HG02678 (cell line): ENCODE results near the gene ARMC3.
"Not testable (repeated sequence)": the region's sequence is repeated elsewhere in the genome, so short reads cannot be mapped to it uniquely, and the experiment has no call there.

Source experiments
- ATAC-seq: cut with Tn5 transposase; IDR thresholded peaks from one replicate; pipeline ENCODE4 v1.9.1; 2021; ENCODE audit warnings: mild to moderate bottlenecking, moderate library complexity; ENCODE audit not compliant: unreplicated experiment

ARMC3 gene, protein sequence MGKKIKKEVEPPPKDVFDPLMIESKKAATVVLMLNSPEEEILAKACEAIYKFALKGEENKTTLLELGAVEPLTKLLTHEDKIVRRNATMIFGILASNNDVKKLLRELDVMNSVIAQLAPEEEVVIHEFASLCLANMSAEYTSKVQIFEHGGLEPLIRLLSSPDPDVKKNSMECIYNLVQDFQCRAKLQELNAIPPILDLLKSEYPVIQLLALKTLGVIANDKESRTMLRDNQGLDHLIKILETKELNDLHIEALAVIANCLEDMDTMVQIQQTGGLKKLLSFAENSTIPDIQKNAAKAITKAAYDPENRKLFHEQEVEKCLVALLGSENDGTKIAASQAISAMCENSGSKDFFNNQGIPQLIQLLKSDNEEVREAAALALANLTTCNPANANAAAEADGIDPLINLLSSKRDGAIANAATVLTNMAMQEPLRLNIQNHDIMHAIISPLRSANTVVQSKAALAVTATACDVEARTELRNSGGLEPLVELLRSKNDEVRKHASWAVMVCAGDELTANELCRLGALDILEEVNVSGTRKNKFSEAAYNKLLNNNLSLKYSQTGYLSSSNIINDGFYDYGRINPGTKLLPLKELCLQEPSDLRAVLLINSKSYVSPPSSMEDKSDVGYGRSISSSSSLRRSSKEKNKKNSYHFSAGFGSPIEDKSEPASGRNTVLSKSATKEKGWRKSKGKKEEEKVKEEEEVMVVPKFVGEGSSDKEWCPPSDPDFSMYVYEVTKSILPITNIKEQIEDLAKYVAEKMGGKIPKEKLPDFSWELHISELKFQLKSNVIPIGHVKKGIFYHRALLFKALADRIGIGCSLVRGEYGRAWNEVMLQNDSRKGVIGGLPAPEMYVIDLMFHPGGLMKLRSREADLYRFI

DNA sequence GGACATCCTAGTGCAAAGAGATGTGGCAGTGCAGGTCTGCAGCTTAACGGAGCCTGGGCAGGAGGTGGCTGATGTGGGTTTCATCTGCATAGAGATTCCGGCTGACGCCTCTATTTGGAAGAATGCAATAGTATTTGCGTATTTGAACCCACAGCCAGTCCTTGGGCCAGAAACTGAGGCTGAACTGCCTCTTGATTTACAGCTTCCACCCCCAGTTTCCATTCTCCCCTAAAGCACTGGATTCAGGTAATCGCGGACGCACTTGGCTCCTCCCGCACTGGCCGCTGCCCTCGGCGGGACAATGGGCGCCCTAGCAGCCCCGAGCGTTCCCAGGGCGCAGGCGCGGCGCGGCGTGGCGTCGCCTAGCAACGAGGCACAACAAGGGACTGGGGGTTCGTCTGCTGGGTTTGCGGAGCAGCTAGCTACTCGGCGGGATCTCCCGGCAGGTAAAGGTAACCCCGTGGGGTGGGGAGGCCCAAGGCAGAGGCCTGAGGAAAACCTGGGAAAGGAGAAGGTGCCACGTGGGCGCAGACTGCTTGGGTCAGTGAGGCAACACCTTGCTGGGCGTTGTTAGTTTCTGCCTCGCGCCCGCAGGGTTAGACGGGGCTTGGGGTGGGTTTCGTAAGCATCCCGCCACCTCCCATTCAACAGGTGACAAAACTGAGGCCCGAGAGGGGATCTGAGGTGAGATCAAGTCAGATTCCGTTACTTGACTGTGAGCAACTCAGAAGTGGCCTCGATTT is at the start of gene ARMC3:
ARMC3 (plus strand) TSS at position 393 of the 743 bp plus-strand sequence. CDS start 3,944 bp downstream, outside the sequence.
- peak; percentile 82 for ATAC-seq

DNA sequence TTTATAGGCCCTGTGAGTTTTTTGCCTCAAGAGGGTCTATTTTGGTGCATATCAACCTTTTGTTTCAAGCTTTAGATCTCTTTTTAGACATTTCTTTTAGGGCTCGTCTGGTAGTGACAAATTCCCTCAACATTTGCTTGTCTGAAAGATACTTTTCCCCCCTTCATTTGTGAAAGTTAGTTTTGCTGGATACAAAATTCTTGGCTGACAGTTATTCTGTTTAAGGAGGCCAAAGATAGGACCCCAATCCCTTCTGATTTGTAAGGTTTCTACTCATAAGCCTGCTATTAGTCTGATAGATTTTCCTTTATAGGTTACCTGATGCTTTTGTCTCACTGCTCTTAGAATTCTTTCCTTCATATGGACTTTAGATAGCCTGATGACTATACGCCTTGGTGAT is 36.1 kb upstream of the ARMC3 start:
- no peak for ATAC-seq

DNA sequence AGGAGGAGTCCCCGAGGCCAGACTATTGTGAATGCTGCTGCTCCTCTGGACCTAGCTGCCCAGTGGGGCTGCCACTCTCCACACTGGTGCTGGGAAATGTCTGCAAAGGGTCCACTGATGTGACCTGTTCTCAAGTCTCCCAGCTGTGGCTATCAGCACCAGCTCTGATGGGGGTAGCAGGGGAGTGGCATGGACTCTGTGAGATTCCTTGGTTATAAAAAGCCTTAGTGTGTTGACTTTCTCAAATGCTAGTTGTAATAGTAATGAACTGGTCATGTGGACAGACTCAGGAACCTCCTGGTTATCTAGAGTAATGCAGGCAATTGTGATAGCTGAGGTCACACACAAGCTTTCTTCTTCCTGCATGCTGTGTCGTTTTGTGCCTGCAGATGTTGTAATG is 34.1 kb upstream of the ARMC3 start:
- no peak for ATAC-seq

DNA sequence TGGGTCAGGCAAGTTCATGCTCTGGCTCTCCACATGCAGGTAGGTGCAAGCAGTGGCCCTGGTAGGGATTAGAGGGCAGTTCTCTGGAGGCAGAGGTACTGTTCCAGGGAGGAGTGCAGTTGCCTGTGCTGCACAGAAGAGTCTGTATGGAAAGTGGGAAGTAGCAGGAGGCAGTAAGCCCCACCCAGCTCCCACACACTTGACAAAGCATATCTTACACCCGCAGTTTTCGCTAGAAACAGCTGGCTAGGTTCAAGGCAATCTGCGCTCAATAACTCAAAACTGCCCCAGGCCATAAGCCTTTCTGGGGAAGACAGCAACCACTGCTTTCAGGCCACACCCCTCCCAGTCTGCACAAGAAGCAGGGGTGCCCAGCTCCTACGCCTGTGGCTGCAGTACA is 33.1 kb upstream of the ARMC3 start:
- ATAC-seq, result no peak

DNA sequence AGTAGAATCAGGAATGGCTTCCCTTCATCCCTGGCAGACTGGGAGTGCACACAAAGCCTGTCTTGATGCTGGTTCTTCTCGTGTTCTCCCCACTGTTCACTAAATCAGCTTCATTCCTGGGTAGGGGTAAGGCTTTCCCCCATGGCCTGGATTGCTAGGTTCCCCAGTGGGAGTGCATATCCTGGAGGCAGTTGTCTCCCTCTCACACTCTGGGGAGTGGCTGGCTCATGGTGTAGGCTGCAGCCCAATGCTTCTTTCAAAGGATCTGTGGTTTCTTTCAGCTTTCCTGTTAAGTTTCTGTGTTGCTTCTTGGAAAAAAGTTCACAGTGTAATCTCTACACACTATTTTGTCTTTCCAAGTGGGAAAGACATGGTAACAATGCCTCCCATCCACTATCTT is 32.6 kb upstream of the ARMC3 start:
- no peak for ATAC-seq

DNA sequence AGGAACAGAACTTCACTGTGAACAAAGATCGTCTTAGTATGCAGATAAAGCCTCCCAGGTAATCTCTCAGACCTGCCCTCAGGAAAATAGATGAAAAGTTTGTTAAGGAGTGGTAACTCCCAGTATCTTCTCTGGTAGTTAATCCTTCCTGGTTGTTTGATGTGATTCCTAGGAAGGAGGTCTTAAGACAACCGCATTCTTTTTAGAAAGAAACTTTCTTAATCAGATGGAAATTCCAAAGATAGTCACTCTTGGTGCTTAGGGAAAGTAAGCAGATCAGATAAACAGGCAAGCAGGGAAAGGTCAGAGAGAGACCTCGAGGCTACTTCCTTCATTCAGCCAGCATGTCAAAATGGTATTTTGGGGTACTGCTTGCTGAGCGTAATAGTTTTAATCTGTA is 30.5 kb upstream of the ARMC3 start:
- no peak for ATAC-seq

DNA sequence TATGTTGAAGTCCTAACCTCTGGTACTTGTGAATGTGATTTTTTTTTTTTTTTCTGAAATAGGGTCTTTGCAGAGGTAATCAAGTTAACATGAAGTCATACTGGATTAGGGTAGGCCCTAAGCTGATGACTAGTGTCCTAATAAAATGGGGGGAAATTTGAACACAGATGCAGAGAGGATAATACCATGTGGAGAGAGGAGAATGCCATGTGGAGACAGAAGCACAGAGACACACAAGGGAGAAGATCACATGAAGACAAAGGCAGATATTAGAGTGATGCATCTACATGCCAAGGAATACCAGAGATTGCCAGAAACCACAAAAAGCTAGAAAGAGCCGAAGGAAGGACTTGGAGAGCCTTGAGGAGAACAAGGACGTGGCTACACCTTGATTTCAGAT is 28.5 kb upstream of the ARMC3 start:
- no peak for ATAC-seq

DNA sequence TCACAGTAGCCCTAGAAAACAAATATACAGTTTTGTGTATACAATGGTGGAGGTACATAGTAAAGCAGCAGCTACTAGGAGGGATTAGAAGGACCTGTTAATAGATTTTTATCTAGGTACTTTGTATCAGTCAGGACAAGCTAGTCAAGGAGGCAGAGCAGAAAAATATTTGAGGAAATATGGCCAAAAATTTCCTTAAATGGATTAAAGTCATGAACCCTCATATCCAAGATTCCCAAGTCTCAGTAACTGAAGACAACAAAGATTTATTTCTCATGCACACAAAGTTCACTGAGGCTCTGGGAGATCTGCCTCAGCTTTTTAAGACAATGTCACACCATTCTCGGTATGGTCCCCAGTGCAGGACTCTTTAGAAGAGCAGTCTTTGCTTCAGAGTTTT is 28.1 kb upstream of the ARMC3 start:
- ATAC-seq, result no peak

DNA sequence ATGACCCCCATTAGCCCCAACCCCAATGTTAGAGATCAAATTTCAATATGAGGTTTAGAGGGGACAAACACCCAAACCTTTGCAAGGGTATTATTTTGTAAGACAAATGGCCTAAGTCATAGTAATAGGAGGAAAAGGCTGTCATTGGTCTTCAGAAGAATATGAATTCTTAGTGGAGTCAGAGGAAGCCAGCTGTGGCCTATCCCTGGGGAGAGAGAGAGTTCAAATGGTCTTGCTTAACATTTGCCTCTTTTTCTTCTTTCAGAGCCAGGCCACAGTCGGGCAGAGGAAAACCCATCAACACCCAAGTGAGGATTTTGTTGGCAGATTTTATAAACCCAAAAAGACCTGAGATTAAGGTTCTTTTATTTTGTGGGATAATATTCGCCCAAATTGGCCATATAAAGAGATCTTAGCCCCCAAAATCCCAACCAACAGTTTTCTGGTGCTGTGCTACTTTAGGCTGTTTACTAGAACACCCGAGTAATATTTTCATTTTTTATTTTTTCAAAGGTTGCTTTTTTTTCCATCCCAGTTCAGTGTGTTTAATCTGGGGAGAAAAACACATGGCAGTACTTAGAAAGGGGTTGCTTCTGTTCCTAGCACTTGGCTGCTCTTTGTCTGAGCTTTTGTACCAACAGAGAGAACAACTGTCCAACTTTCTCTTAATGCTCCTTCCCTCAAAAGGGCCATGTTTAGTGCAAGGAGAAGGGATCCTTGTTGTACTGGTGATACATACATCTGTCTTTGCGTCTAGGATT is 26.8 kb upstream of the ARMC3 start:
- ATAC-seq, result no peak

DNA sequence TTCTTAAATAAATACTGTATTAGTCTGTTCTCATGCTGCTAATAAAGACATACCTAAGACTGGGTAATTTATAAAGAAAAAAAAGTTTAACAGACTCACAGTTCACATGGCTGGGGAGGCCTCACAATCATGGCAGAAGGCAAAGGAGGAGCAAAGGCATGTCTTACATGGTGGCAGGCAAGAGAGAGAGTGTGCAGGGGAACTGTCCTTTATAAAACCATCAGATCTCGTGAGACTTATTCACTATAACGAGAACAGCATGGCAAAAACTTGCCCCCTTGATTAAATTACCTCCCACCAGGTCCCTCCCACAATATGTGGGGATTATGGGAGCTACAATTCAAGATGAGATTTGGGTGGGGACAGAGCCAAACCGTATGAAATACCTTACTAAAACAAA is 25.7 kb upstream of the ARMC3 start:
- ATAC-seq, result not testable (repeated sequence)

DNA sequence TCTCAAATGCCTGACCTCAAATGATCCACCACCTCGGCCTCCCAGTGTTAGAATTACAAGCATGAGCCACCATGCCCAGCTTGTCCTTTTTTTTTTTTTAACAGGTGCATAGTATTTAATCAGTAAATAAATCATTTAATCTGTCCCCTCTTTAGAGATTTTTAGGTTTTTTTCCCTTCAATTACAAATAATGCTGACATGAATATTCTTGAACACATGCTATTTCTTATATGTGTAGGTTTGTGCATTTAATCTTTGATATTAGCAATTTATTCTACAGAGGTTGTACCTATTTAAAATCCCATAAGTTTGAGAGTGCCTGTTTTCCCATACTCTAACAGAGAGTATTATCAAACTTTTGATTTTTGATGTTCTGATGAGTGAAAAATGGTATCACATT is 24.2 kb upstream of the ARMC3 start:
- ATAC-seq, result no peak

DNA sequence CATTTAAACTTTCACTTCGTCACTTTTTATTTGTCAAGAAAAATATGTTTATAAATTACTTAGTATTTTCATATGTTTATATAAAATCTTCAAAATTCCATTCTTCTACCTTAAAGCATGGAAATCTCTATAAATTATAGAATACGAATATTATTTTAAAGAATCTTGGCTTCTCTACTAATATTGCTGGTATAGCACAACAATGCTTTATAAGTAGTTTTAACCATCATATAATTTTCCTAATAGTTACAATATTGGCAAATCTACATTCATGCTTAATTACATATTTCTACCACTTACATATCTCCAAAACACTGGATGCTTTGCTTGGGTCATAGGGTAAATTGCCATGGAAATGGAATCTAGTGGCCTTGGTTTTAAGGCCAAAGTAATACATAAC is 21.1 kb upstream of the ARMC3 start:
- no peak for ATAC-seq

DNA sequence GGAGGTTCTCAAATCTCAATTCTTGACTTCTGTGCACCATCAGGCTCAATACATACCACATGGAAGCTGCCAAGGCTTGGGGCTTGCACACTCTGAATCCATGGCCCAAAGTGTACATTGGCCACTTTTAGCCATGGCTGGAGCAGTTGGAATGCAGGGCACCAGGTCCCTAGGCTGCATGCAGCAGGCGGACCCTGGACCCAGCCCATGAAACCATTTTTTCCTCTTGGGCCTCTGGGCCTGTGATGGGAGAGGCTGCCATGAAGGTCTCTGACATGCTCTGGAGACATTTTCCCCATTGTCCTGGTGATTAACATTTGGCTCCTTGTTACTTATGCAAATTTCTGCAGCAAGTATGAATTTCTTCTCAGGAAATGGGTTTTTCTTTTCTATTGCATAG is 19.0 kb upstream of the ARMC3 start:
- no peak for ATAC-seq

DNA sequence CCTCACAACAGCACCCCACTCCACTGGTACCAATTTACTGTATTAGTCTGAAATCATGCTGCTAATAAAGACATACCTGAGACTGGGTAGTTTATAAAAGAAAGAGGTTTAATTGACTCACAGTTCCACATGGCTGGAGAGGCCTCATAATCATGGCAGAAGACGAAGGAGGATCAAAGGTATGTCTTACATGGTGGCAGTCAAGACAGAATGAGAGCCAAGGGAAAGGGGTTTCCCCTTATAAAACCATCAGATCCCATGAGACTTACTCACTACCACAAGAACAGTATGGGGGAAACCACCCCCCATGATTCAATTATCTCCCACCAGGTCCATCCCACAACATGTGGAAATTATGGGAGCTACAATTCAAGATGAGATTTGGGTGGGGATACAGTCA is 18.2 kb upstream of the ARMC3 start:
- ATAC-seq, result not testable (repeated sequence)

DNA sequence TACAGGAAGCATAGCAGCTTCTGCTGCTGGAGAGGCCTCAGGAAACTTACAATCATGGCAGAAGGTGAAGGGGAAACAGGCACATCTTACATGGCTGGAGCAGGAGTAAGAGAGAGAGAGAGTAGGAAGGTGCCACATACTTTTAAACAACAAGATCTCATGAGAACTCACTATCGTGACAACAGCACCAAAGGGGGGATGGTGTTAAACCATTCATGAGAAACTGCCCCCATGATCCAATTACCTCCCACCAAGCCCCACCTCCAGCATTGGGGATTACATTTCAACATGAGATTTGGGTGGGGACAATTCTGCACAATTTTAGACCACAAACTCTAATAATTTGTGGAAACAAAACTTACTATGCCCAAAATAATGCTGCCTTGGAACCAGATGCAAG is 16.8 kb upstream of the ARMC3 start:
- ATAC-seq, result no peak

DNA sequence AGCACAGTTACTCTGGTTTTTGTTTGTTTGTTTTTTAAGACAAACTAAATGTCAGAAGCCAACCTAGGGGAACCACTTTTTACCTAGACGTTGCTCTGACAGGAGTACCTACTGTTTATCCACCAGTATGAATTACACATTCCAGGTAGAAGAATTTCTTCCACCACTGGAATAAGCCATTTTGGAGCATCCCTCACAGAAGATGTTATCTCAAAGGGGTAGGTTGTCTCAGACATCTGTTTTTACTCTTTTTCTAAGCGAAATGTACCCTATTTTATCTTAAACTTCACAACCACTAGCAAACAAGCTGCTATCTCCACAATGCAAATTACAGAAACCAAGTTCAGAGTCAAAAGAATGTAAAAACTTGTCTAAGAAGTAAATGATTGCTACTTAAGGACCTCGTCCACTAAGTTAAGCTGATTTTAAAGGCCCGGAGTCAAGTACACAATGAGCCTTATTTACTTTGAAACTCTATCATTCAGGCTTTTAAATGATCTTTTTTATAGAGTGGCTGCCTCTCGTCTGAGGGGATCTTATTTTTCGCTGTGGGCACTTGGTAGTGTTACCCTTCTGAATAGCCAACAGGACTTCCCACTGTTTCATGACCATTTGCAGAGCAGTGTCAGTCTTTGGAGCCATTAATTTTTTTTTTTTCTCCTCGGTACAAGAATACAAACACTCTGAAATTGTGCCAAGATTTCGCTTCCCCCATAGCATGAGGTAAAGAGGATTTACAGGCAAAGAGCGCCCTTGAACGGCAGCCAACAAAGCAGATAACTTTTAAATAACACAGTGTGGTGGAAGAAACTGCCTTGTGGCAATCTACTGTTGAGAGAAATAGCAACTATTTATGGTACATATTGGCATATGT is 15.7 kb upstream of the ARMC3 start:
- ATAC-seq, result no peak

DNA sequence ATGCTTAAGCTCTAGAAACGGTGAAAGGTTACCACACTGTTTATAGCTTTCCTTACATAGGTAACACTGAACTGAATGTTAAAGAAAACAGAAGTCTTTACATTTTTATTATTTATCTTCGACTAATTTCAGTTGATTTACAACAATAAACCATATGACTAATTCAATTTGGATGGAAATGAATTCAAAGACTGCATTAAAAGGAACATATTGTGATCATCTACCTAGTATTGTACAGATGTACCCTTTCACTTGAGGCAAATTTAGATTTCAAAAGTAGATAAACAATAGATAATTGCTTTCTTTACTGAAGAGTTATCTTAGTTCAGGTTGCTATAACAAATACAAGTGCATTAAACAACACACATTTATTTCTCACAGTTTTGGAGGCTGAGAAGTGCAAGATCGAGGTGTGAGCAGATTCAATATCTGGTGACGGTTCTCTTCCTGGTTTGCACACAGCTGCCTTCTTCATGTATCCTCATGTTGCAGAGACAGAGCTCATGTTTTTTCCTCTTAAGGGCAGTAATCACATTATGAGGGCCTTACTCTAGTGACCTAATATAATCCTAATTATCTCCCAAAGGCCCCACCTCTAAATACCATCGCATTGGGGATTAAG is 15.0 kb upstream of the ARMC3 start:
- ATAC-seq, result no peak

DNA sequence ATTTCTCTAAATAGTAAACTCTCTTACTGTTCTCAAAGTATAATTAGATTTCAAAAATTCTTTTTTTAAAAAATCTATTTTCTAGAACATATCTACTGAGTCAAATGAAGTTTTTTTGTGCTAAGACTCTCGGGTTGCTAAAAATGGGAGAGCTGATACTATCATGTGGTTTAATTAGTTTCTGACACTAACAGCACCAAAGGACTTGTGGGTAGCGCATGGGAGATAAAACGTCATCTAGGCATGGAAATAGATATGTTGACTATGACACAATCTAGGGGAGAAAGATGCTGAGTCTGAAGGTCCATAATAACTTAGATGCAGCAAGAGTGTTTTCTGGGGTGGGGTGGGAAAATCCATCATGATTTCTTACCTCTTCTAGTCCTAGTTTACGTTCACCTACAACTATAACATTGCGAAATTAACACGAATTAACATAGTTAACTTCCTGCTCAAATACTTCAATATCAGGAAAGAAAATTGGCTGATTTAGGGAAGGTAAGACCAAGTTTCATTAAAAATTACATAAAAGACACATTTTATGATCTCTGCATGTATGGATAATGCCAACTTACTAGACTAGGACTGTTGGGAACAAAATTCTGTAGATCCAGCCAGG is 14.3 kb upstream of the ARMC3 start:
- ATAC-seq, result no peak

DNA sequence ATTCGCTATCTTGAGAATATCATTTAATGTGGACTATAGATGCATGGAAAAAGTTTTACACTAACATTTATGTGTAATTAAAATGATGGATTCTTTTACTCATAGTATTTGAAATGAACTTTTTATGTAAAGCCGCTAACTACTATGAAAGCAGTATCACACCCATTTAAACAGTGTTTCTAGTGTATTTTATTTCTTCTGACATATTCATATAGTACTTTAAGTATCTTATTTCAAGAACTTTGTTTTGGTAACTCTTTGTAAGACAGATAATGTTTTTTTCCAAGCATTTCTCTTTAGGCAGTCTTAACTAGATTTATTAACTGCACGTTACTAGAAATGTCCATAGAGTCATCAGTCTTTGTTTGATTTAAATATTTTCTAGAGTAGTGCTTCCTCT is 12.5 kb upstream of the ARMC3 start:
- ATAC-seq, result no peak
